KMS-11 (cell line): ENCODE data around the gene MRPS16.

Experiments used
- H2AFZ ChIP-seq: fragments of 200-600 bp; sonication (generic); 2 replicates; pipeline ENCODE4 v1.6.1; 2016; ENCODE audit warnings: antibody characterized with exemption, mixed run types, low read depth
- H3K27ac ChIP-seq: fragments of 200-600 bp; sonication (generic); 2 replicates; pipeline ENCODE4 v1.6.1; 2016; ENCODE audit warnings: mild to moderate bottlenecking, mixed run types
- H3K27me3 ChIP-seq: fragments of 200-600 bp; sonication (generic); 2 replicates; pipeline ENCODE4 v1.6.1; 2017; ENCODE audit warnings: mild to moderate bottlenecking, low read depth, mixed run types, moderate library complexity; ENCODE audit not compliant: insufficient read depth
- H3K36me3 ChIP-seq: fragments of 200-600 bp; sonication (generic); 2 replicates; pipeline ENCODE4 v1.6.1; 2017; ENCODE audit warnings: mild to moderate bottlenecking, mixed run types; ENCODE audit not compliant: insufficient read depth
- H3K4me1 ChIP-seq: fragments of 200-600 bp; sonication (generic); 2 replicates; pipeline ENCODE4 v1.6.1; 2016; ENCODE audit warnings: mild to moderate bottlenecking, low read depth, mixed run types; ENCODE audit not compliant: poor library complexity, severe bottlenecking
- H3K4me2 ChIP-seq: fragments of 200-600 bp; sonication (generic); 2 replicates; pipeline ENCODE4 v1.7.0; 2016; ENCODE audit warnings: mild to moderate bottlenecking, mixed run types
- H3K4me3 ChIP-seq: fragments of 200-600 bp; sonication (generic); IDR thresholded peaks from 2 replicates; pipeline ENCODE4 v1.6.1; 2017; ENCODE audit warnings: low read depth, low read length, mixed read lengths; ENCODE audit not compliant: insufficient read depth
- H3K79me2 ChIP-seq: fragments of 200-600 bp; sonication (generic); 2 replicates; pipeline ENCODE4 v1.6.1; 2016; ENCODE audit warnings: low read depth, mixed run types; ENCODE audit not compliant: insufficient read depth
- H3K9ac ChIP-seq: fragments of 200-600 bp; sonication (generic); 2 replicates; pipeline ENCODE4 v1.6.1; 2016; ENCODE audit warnings: mild to moderate bottlenecking, mixed run types
- H4K20me1 ChIP-seq: fragments of 200-600 bp; sonication (generic); 2 replicates; pipeline ENCODE4 v1.6.1; 2016; ENCODE audit warnings: mild to moderate bottlenecking, mixed run types; ENCODE audit not compliant: insufficient read depth
- TF ChIP-seq, protein P1 (sequence below): fragments of 200-600 bp; sonication (generic); conservative IDR thresholded peaks from 2 replicates; pipeline ENCODE4 v1.6.1; 2017; ENCODE audit warnings: low read depth, mild to moderate bottlenecking, antibody characterized with exemption, low read length, moderate library complexity, mixed read lengths

MRPS16 gene

DNA sequence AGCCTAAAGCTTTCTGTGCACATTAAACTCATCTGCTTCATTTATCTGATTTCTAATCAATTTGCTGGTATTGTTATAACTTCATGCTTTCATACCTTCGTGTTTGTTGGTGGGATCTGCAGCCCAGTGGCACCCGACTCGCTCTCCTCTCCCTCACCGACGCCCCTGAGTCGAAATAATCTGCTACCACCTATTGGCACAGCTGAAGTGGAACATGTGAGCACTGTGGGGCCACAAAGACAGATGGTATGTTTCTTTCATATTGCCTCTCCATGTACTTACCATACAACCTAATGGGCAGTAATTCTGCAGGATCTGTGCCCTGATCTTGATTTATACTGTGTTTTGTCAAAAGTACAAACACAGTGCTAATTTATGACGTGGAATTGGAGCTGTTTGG lies 17.7 kb downstream of the MRPS16 start:
- TF ChIP-seq, protein P1, sequence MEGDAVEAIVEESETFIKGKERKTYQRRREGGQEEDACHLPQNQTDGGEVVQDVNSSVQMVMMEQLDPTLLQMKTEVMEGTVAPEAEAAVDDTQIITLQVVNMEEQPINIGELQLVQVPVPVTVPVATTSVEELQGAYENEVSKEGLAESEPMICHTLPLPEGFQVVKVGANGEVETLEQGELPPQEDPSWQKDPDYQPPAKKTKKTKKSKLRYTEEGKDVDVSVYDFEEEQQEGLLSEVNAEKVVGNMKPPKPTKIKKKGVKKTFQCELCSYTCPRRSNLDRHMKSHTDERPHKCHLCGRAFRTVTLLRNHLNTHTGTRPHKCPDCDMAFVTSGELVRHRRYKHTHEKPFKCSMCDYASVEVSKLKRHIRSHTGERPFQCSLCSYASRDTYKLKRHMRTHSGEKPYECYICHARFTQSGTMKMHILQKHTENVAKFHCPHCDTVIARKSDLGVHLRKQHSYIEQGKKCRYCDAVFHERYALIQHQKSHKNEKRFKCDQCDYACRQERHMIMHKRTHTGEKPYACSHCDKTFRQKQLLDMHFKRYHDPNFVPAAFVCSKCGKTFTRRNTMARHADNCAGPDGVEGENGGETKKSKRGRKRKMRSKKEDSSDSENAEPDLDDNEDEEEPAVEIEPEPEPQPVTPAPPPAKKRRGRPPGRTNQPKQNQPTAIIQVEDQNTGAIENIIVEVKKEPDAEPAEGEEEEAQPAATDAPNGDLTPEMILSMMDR: no peak
- H3K27me3 ChIP-seq: no peaks in the 10 kb centered on the region
- H3K4me1 ChIP-seq: no peaks in the 10 kb centered on the region
- no peaks in the 10 kb centered on the region for H3K79me2 ChIP-seq
- H3K27ac ChIP-seq: no peak overlapping the region
- H4K20me1 ChIP-seq: no peaks in the 10 kb centered on the region
- no peak overlapping the region for H2AFZ ChIP-seq
- no peaks in the 10 kb centered on the region for H3K36me3 ChIP-seq
- no peak overlapping the region for H3K9ac ChIP-seq
- no peak overlapping the region for H3K4me2 ChIP-seq
- H3K4me3 ChIP-seq: no peak overlapping the region

DNA sequence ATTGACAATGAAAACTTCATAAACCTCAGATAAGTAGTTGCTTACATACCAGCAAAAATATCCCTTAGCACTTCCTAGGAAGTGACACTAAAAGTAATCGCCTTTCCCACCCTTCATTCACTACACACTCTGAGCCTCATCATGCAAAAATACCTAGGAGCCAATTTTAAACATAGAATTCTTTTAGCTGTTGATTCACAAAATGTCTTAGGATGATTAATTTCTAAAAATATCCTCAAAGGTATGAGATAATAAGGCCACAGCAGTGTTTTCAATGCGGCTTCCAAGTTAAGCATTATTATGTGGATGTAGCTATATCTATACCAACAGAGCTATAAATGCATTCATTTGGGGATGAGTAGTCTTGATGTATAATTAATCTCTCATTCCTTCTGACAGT lies 18.6 kb downstream of the MRPS16 start:
- TF ChIP-seq, protein P1: no peak
- Histone ChIP-seq H4K20me1 (no peaks in the 10 kb centered on the region), H3K4me2 (no peak overlapping the region), H2AFZ (no peak overlapping the region), H3K79me2 (no peaks in the 10 kb centered on the region), H3K27me3 (no peaks in the 10 kb centered on the region), H3K9ac (no peak overlapping the region), H3K36me3 (no peaks in the 10 kb centered on the region), H3K4me3 (no peak overlapping the region), H3K27ac (no peak overlapping the region), H3K4me1 (no peaks in the 10 kb centered on the region)

DNA sequence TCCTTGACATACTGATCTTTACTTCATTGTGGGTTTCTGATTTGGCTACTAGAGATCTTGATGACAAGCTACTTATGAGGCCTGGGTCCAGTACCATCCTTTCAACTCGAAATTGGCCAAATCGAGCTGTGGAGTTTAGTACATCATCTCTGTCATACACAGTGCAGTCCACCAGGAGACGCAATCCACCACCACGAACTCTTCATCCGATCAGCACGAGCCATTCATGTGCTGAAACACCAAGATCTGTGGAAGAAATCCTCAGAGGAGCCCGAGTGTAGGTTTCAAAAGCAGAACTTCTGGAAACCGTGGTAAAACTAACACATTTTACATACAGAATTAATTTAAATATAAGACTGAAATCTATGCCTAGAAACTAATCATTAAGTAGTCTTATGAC lies 19.6 kb downstream of the MRPS16 start:
- Histone ChIP-seq H3K9ac (no peak overlapping the region), H3K4me3 (no peak overlapping the region), H3K79me2 (no peaks in the 10 kb centered on the region), H3K4me1 (no peaks in the 10 kb centered on the region), H3K27ac (no peak overlapping the region), H3K36me3 (no peaks in the 10 kb centered on the region), H2AFZ (no peak overlapping the region), H3K4me2 (no peak overlapping the region), H3K27me3 (no peaks in the 10 kb centered on the region), H4K20me1 (no peaks in the 10 kb centered on the region)
- TF ChIP-seq, protein P1: no peak

DNA sequence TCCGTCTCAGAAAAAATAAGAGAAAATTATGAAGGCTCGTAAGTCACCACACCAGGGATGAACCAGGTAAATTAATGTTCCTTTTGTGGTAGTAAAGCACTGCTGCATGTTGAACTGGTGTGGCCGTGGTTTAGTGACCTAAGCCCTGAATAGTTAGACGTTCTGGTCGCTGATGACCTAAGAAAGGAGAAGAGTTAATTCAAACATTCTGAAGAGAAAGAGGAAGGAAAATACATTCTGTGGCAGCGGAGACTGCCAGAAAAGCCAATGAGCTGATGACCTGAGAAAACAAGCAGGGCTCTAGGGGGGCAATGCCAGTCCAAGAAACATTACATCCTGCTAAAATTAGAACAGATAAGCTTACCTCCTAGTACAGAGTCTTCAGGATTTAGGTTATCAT lies 22.9 kb downstream of the MRPS16 start:
- Histone ChIP-seq H3K36me3 (no peaks in the 10 kb centered on the region), H3K4me2 (no peak overlapping the region), H3K9ac (no peak overlapping the region), H4K20me1 (no peaks in the 10 kb centered on the region), H3K27me3 (no peaks in the 10 kb centered on the region), H3K27ac (no peak overlapping the region), H3K4me3 (no peak overlapping the region), H2AFZ (no peak overlapping the region), H3K79me2 (no peaks in the 10 kb centered on the region), H3K4me1 (no peaks in the 10 kb centered on the region)
- TF ChIP-seq, protein P1: no peak

DNA sequence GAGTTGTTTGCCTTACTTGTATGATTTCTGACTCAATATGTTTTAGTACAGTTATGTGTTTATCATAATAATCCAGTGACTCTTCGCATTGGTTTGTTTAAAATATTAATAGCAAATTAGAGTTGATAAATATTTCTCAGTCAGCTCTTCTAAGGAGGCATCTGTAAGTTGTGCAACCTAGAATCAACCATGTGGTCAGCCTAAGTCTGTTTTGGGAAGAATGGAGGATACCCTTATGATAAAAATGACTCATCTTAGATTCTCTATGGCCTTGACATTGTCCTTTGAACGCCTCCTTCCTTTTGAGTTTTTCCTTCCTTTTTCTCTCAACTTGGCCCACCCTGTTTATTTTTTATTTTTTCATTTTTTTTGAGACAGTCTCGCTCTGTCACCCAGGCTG lies 24.2 kb downstream of the MRPS16 start:
- Histone ChIP-seq H3K4me2 (no peak overlapping the region), H3K4me3 (no peak overlapping the region), H2AFZ (no peak overlapping the region), H3K27me3 (no peaks in the 10 kb centered on the region), H3K9ac (no peak overlapping the region), H3K27ac (no peak overlapping the region), H3K79me2 (no peaks in the 10 kb centered on the region), H3K36me3 (no peaks in the 10 kb centered on the region), H3K4me1 (no peaks in the 10 kb centered on the region), H4K20me1 (no peaks in the 10 kb centered on the region)
- TF ChIP-seq, protein P1: no peak
